Mucosa of descending colon (tissue), 3 donors: ENCODE results near the gene MRC1. TPM values are rescaled to one million over a fixed set of nuclear protein-coding genes. Genes with fewer than 3 reads are reported as not detected.
"Not testable (repeated sequence)": the region's sequence is repeated elsewhere in the genome, so short reads cannot be mapped to it uniquely, and the experiment has no call there.

Source experiments
- ATAC-seq: fragments of 200-7000 bp; cut with Tn5 transposase; one replicate; pipeline ENCODE4 v1.9.1; 2020; ENCODE audit warnings: mild to moderate bottlenecking, moderate library complexity
- DNase-seq, 3 donors: peaks; one replicate each; pipeline ENCODE4 v3.0.0-alpha.2; 2020
- H3K36me3 ChIP-seq: fragments of 200-600 bp; one replicate; pipeline ENCODE4 v1.8.0; 2021; ENCODE audit warnings: low read depth, mild to moderate bottlenecking
- H3K4me1 ChIP-seq: fragments of 200-600 bp; one replicate; pipeline ENCODE4 v1.8.0; 2021; ENCODE audit warnings: low read depth, mild to moderate bottlenecking
- H3K4me3 ChIP-seq: fragments of 200-600 bp; one replicate; pipeline ENCODE4 v1.8.0; 2021; ENCODE audit warnings: mild to moderate bottlenecking
- H3K9me3 ChIP-seq: fragments of 200-600 bp; one replicate; pipeline ENCODE4 v1.8.0; 2021; ENCODE audit warnings: mild to moderate bottlenecking
- intact Hi-C, 2 donors: fragments of 100-400 bp; cut with DNase I in 1 of 2; cut with micrococcal nuclease in 1 of 2; formaldehyde crosslinking; loops; one replicate each; pipeline versions ENCODE4 v1.11.0 to v1.11.1; 2022; cut with DNase I, micrococcal nuclease
- total RNA-seq, 3 donors: library from RNA; stranded (reverse); fragmentation: NEBNext Ultra II Directional in 2 of 3; extraction: Animal tissue kit (Norgen Biotek cat#: 25700) in 2 of 3; gene quantifications; one replicate each; pipeline versions ENCODE4 v1.2.1 to v1.2.4, GENCODE V29; 2021 to 2023
- TF ChIP-seq, protein P1 (sequence below): fragments of 200-600 bp; IDR thresholded peaks from one replicate; pipeline ENCODE4 v1.8.0; 2022; ENCODE audit warnings: antibody characterized with exemption, mild to moderate bottlenecking
- donor health status: DM: no; HTN: no; CAD: no; lungs with moderate emphysema.
- donor health status: DM: no; HTN: no; CAD: no.
- donor health status: DM: no; HTN: yes; CAD: no.

The MRC1 gene
- total RNA-seq, 3 donors from 2014 or later = 6.9 to 48.4 (median 43.0) TPM

DNA sequence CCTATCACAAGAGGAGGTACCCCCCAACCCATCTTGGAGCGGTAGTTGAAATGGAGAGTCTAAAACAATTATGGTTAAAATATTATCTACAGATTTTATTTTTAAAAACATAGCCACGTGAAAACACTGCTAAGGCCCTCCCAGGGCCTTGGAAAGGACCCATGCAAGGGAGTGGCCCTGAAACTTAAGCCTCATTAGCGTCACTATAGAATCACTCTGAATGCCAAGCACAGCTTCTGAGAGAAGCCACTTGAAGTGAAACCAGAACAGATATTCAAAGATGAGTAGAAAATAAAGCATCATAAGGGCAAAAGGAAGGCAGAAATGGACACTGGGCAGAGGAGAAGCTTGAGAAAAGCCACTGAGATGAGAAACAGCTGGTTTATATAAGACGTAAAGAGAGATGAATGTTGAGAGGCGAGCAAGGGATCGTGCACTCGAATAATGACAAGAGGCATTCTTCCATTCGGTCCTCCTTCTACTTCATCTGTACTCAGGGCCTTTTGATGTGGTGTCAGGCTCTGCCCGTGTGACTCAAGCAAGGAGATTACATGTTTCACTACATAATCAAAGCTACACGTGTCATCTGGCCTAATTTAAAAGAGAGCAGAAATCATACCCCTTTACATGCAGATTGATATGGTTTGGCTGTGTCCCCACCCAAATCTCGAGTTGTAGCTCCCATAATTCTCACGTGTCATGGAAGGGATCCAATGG is 109.2 kb downstream of the MRC1 start:
- intact Hi-C loops = loop anchor here in 1 of 2 donors (10.0 kb wide), 1 partner anchor 316 kb away; no protein-coding TSS in a partner anchor
- DNase-seq (no peak), ATAC-seq (no peak)
- Histone ChIP-seq H3K4me1 (no peaks in the 10 kb centered on the region), H3K9me3 (no peaks in the 10 kb centered on the region), H3K36me3 (no peaks in the 10 kb centered on the region), H3K4me3 (no peak overlapping the region)
- TF ChIP-seq, protein P1, sequence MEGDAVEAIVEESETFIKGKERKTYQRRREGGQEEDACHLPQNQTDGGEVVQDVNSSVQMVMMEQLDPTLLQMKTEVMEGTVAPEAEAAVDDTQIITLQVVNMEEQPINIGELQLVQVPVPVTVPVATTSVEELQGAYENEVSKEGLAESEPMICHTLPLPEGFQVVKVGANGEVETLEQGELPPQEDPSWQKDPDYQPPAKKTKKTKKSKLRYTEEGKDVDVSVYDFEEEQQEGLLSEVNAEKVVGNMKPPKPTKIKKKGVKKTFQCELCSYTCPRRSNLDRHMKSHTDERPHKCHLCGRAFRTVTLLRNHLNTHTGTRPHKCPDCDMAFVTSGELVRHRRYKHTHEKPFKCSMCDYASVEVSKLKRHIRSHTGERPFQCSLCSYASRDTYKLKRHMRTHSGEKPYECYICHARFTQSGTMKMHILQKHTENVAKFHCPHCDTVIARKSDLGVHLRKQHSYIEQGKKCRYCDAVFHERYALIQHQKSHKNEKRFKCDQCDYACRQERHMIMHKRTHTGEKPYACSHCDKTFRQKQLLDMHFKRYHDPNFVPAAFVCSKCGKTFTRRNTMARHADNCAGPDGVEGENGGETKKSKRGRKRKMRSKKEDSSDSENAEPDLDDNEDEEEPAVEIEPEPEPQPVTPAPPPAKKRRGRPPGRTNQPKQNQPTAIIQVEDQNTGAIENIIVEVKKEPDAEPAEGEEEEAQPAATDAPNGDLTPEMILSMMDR = no peak

DNA sequence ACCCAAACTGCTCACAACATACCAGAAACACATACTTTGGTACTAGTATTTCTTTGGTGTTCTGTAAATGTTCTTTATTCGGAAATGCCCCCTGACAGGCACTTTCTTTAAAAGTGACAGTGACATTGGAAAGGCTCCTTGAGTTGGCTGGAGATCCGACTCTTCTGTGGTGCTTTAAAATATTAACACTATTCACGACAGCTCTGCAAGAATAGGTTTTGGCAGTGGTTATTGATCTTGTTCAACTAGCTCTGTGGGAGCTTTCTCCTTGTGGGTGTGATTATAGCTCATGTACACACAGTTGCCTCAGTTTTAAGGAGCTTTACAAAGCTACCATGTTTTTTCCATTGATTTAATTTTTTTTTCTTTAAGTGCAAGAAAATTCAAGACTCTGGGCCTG is 112.2 kb downstream of the MRC1 start:
- intact Hi-C loops = no loop called here
- TF ChIP-seq, protein P1 = no peak
- ATAC-seq = no peak
- H3K4me1 ChIP-seq = no peaks in the 10 kb centered on the region
- no peak for DNase-seq
- H3K9me3 ChIP-seq = no peaks in the 10 kb centered on the region
- no peaks in the 10 kb centered on the region for H3K36me3 ChIP-seq
- H3K4me3 ChIP-seq = no peak overlapping the region

DNA sequence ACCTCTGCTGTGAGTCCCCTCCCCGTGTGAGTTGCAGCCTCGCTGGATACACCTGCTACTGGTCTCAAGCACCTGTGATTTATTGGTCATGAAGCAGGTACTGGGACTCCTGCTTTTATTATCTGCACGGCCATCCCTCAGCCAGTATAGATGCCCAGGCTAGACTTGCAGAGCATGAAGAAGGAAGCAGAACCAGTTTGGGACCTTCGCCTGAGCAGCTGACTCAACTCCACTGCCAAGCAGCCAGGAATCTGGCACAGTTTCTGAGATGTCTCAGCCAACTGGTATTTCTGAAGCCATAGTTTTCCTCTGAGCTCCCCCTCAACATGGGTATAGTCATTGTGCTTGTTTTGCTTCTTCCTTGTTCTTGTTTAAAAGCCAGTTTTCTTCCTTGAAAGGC is 114.6 kb downstream of the MRC1 start:
- Histone ChIP-seq H3K9me3 (no peaks in the 10 kb centered on the region), H3K36me3 (no peaks in the 10 kb centered on the region), H3K4me1 (no peaks in the 10 kb centered on the region), H3K4me3 (no peak overlapping the region)
- ATAC-seq (peak; percentile 85), DNase-seq (peak in 2 of 3 donors; percentile 9 to 19)
- intact Hi-C loops = no loop called here
- TF ChIP-seq, protein P1 = no peak

DNA sequence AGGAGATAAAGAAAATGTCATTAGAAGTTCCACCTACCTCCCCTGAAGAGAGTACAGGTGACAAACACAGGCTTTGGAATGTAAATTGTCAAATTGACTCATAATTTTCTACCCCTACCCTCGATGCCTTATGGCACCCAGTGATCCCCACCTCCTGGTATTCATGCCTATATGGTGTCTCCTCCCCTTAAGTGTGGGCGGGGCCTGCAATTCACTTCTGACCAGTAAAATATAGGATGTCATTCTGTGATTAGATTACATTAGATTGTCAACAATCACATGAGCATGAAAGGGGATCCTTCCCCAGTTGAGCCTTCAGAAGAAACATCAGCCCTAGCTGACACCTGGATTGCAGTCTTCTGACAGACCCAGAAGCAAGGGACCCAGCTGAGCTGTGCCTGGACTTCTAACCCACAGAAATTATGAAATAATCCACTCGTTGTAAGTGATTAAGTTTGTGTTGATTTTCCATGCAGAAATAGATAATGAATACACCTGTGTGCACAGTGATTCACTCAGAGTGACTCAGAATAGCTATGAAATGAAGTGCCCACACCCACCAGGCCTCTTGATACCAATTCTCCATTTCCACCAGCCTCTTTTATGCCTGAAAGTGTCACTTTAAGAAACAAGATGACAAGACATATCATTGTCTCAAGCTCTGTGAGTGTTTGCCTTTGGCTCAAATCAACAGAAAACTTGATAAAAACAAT is 134.0 kb downstream of the MRC1 start:
- Histone ChIP-seq H3K9me3 (no peaks in the 10 kb centered on the region), H3K36me3 (no peaks in the 10 kb centered on the region), H3K4me1 (no peaks in the 10 kb centered on the region), H3K4me3 (no peak overlapping the region)
- peak; percentile 88 for ATAC-seq
- peak in 1 of 3 donors; percentile 9 for DNase-seq
- intact Hi-C loops = no loop called here
- TF ChIP-seq, protein P1 = no peak

- intact Hi-C loops = not testable (repeated sequence)
These were observed 141.1 kb downstream of the MRC1 start for GRCh38 chr10:17950269-17950668.

GRCh38 chr10:17950726-17951125 is 141.6 kb downstream of the MRC1 start:
- no peaks in the 10 kb centered on the region for H3K36me3 ChIP-seq
- intact Hi-C loops = no loop called here
- TF ChIP-seq, protein P1 = no peak
- H3K4me1 ChIP-seq = no peaks in the 10 kb centered on the region
- DNase-seq (no peak), ATAC-seq (no peak)
- no peak overlapping the region for H3K4me3 ChIP-seq
- H3K9me3 ChIP-seq = no peaks in the 10 kb centered on the region

More at GRCh38 chr10:17950269-17950668, 141.1 kb downstream of the MRC1 start:
- not testable (repeated sequence) for DNase-seq, H3K4me3 ChIP-seq, H3K4me1 ChIP-seq, H3K36me3 ChIP-seq, H3K9me3 ChIP-seq, ATAC-seq
